Activated CD4-positive, alpha-beta T cell treated with anti-CD3 and anti-CD28 coated beads, Interleukin-10, Interleukin-2, amounts not matched to agents 100 ng/mL and 50 ng/mL, durations not matched to agents 16 hours and 8 hours (primary cell): ENCODE results near the gene OSBPL5.
A peak's percentile ranks its signal among the peaks of the same experiment; 100 is the strongest.

Experiments used
- DNase-seq: peaks from one replicate; pipeline ENCODE4 v3.0.0-alpha.2; 2020

OSBPL5 gene

GRCh38 chr11:3131330-3131941 is 33.7 kb downstream of the OSBPL5 start:
- DNase-seq: no peak

- no peak for DNase-seq
These were observed 34.6 kb downstream of the OSBPL5 start for GRCh38 chr11:3130269-3131071.

- no peak for DNase-seq
These were observed 35.4 kb downstream of the OSBPL5 start for GRCh38 chr11:3129591-3130268.

GRCh38 chr11:3129181-3129590 is 35.9 kb downstream of the OSBPL5 start:
- no peak for DNase-seq

GRCh38 chr11:3128356-3129180 is 36.5 kb downstream of the OSBPL5 start:
- DNase-seq: no peak

GRCh38 chr11:3127706-3128355 is 37.3 kb downstream of the OSBPL5 start:
- DNase-seq: no peak

- no peak for DNase-seq
These were observed 38.0 kb downstream of the OSBPL5 start for GRCh38 chr11:3126901-3127691.

GRCh38 chr11:3126207-3126865 is 38.8 kb downstream of the OSBPL5 start:
- DNase-seq: no peak

GRCh38 chr11:3124821-3125220 is 40.3 kb downstream of the OSBPL5 start:
- DNase-seq: no peak

GRCh38 chr11:3123761-3124733 is 41.1 kb downstream of the OSBPL5 start:
- DNase-seq: peak; percentile 10

- no peak for DNase-seq
These were observed 41.8 kb downstream of the OSBPL5 start for GRCh38 chr11:3123305-3123704.

- DNase-seq: no peak
These were observed 42.3 kb downstream of the OSBPL5 start for GRCh38 chr11:3122775-3123201.

- DNase-seq: no peak
These were observed 43.0 kb downstream of the OSBPL5 start for GRCh38 chr11:3121931-3122774.

GRCh38 chr11:3121416-3121815 is 43.7 kb downstream of the OSBPL5 start:
- DNase-seq: no peak

- no peak for DNase-seq
These were observed 44.9 kb downstream of the OSBPL5 start for GRCh38 chr11:3120071-3120792.

- no peak for DNase-seq
These were observed 45.8 kb downstream of the OSBPL5 start for GRCh38 chr11:3119141-3119821.

GRCh38 chr11:3115321-3115720 is 49.8 kb downstream of the OSBPL5 start:
- DNase-seq: no peak
